ENCODE results near the gene PAPLN. TPM values are rescaled to one million over a fixed set of nuclear protein-coding genes. Genes with fewer than 3 reads are reported as not detected.

PAPLN gene
- total and polyA plus RNA-seq, 2 of the 8 experiments (the other 6 are each of a cell fraction or from before 2014, with no cell fraction given), result 14.8 to 25.6 TPM

DNA sequence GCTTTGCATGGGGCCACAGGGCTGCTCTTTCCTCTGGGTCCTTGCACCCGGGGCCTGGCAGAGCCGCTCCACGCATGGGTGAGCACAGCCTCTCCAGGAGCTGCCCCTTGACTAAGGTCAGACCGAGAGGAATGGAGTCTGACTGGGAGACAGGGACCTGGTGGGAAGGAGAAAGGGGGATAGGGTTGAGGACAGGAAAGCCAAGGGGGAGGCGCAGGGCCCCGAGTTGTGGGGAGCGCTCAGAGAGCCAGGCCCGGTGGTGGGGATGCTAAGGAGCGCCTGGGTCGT is 16.0 kb downstream of the PAPLN start:
- Histone ChIP-seq H4K8ac (ENCODE audit: extremely low read depth, insufficient read depth, low read length) (0 out of 2 replicates have a peak overlapping the region, but pooled peaks have one; percentile 35), H4K91ac (replicated peaks; ENCODE audit: insufficient read length, low read length) (no peak overlapping the region), H2BK12ac (ENCODE audit: low read depth, low read length) (no peak overlapping the region), H3K79me2 (ENCODE audit: control insufficient read depth in 1 of 2, insufficient read depth in 2 of 2, low read length in 2 of 2) (no peaks in the 10 kb centered on the region), H2BK20ac (ENCODE audit: low read length) (no peak overlapping the region), H3K4ac (replicated peaks; ENCODE audit: insufficient read length, low read depth, low read length) (no peak overlapping the region), H3K4me2 (ENCODE audit: insufficient read depth in 1 of 2, low read depth in 2 of 2, low read length in 2 of 2) (no peak overlapping the region), H3K14ac (ENCODE audit: insufficient read length) (no peak overlapping the region), H2AFZ (ENCODE audit: low read length) (no peak overlapping the region), H3K56ac (replicated peaks; ENCODE audit: insufficient read length, low read depth, low read length) (no peak overlapping the region), H4K5ac (ENCODE audit: insufficient read length, low read depth, low read length) (no peak overlapping the region), H3K4me3 (ENCODE audit: extremely low read depth in 1 of 4, insufficient read depth in 2 of 4, low read depth in 3 of 4, low read length in 4 of 4) (no peak overlapping the region), H3K9ac (replicated peaks in 1 of 4; ENCODE audit: extremely low read depth in 1 of 4, low read depth in 3 of 4, low read length in 3 of 4) (no peak overlapping the region), H3K27me3 (replicated peaks in 1 of 4; ENCODE audit: control insufficient read depth in 3 of 4, extremely low read depth in 1 of 4, insufficient read depth in 3 of 4, low read length in 3 of 4) (no peaks in the 10 kb centered on the region), H3K23me2 (ENCODE audit: low read depth, low read length) (no peaks in the 10 kb centered on the region), H3K4me1 (replicated peaks in 1 of 4; ENCODE audit: control insufficient read depth in 3 of 4, insufficient read depth in 4 of 4, low read length in 3 of 4) (no peaks in the 10 kb centered on the region; a peak in 1 of 7 replicates), H3K27ac (ENCODE audit: low read depth, low read length) (no peak overlapping the region), H2BK15ac (ENCODE audit: low read length) (no peak overlapping the region), H4K20me1 (replicated peaks in 1 of 2; ENCODE audit: control insufficient read depth in 1 of 2, insufficient read depth in 2 of 2, low read length in 2 of 2) (peaks cover 0 to 5% of the 10 kb centered on the region in 2 experiments), H2BK120ac (replicated peaks; ENCODE audit: low read depth, low read length) (no peak overlapping the region), H3K18ac (ENCODE audit: extremely low read depth, low read length) (no peak overlapping the region), H2BK5ac (ENCODE audit: low read depth, low read length) (no peak overlapping the region; the same call in 1 of the 2 replicates), H3K79me1 (ENCODE audit: low read depth, low read length) (no peaks in the 10 kb centered on the region), H3K23ac (ENCODE audit: insufficient read length) (no peak overlapping the region), H2AK5ac (ENCODE audit: low read depth, low read length) (no peak overlapping the region), H3K36me3 (ENCODE audit: control insufficient read depth in 2 of 4, insufficient read depth in 4 of 4, low read length in 3 of 4) (peaks cover 0 to 11% (median 7%) of the 10 kb centered on the region in 4 experiments; a peak in 5 of 8 replicates), H3K9me3 (ENCODE audit: insufficient read depth in 2 of 2, low read depth in 1 of 2, low read length in 1 of 2) (no peaks in the 10 kb centered on the region)
- CTCF ChIA-PET (ENCODE audit: partially characterized antibody), result interaction anchor here (0.6 to 1.0 kb wide), 2 partner anchors 13 to 503 kb away, joined by 3 to 4 read pairs; no protein-coding TSS in a partner anchor
- POLR2A ChIA-PET (ENCODE audit: partially characterized antibody), result no interaction called here
- WGBS, 2 experiments (ENCODE audit: extremely low coverage in 1 of 2, insufficient coverage in 1 of 2, insufficient read length in 1 of 2, insufficient replicate concordance in 2 of 2, low coverage in 1 of 2, low lambda C conversion rate in 2 of 2, missing lambda C conversion rate in 1 of 2), result 90% methylated on average over 7 of the region's 10 CpGs; no CpG with 5 or more reads in 1 of the 2 experiments
- DNase-seq (ENCODE audit: low read depth in 1 of 2, low spot score in 2 of 2) (no peak), FAIRE-seq (no peak)
- TF ChIP-seq SP4 (IDR thresholded peaks at IDR 0.05; ENCODE audit: low read length) (no peak), EZH2 (IDR thresholded peaks at IDR 0.05; ENCODE audit: low read depth, low read length, severe bottlenecking) (no peak), RAD21 (IDR thresholded peaks at IDR 0.05 in 1 of 2, conservative IDR thresholded peaks at IDR 0.05 in 1 of 2; ENCODE audit: low read depth in 2 of 2, low read length in 2 of 2) (no peak)

Data from H1 (cell line).